Osteoblast (primary cell): ENCODE data around the gene EAF1. TPM values are rescaled to one million over a fixed set of nuclear protein-coding genes. Genes with fewer than 3 reads are reported as not detected.
"Not testable (repeated sequence)": the region's sequence is repeated elsewhere in the genome, so short reads cannot be mapped to it uniquely, and the experiment has no call there.

Experiments
- DNase-seq: peaks from one replicate; pipeline ENCODE4 v3.0.0; 2011; ENCODE audit warnings: low spot score, mixed read lengths; ENCODE audit not compliant: insufficient read length; ENCODE audit errors: missing footprints
- H2AFZ ChIP-seq: 2 replicates; pipeline ENCODE4 v1.6.0; 2011; ENCODE audit warnings: mild to moderate bottlenecking, low read length
- H3K27ac ChIP-seq: 2 replicates; pipeline ENCODE4 v1.5.1; 2011; ENCODE audit warnings: mild to moderate bottlenecking, low read depth, low read length, moderate library complexity
- H3K27me3 ChIP-seq: 2 replicates; pipeline ENCODE4 v1.6.0; 2012; ENCODE audit warnings: mild to moderate bottlenecking, control low read depth, inconsistent platforms, low read length, moderate library complexity; ENCODE audit not compliant: insufficient read depth
- H3K36me3 ChIP-seq: 2 replicates; pipeline ENCODE4 v1.5.1; 2011; ENCODE audit warnings: mild to moderate bottlenecking, low read length, control low read depth, moderate library complexity; ENCODE audit not compliant: insufficient read depth
- H3K4me1 ChIP-seq: 2 replicates; pipeline ENCODE4 v1.5.1; 2011; ENCODE audit warnings: mild to moderate bottlenecking, low read length, control low read depth, moderate library complexity; ENCODE audit not compliant: insufficient read depth
- H3K4me2 ChIP-seq: 2 replicates; pipeline ENCODE4 v1.6.0; 2011; ENCODE audit warnings: mild to moderate bottlenecking, low read length; ENCODE audit not compliant: insufficient read depth
- H3K4me3 ChIP-seq: fragments of 200-600 bp; sonication (generic); 3 replicates; pipeline ENCODE4 v1.5.1; 2012; ENCODE audit warnings: mild to moderate bottlenecking, low read length, inconsistent platforms; ENCODE audit not compliant: insufficient read depth
- H3K79me2 ChIP-seq: 2 replicates; pipeline ENCODE4 v1.6.0; 2012; ENCODE audit warnings: mild to moderate bottlenecking, low read length, control low read depth, inconsistent platforms; ENCODE audit not compliant: insufficient read depth
- H3K9me3 ChIP-seq: 2 replicates; pipeline ENCODE4 v1.5.1; 2011; ENCODE audit warnings: low read depth, low read length, control low read depth
- H4K20me1 ChIP-seq: 2 replicates; pipeline ENCODE4 v1.6.0; 2012; ENCODE audit warnings: mild to moderate bottlenecking, low read length, control low read depth; ENCODE audit not compliant: insufficient read depth
- total RNA-seq: library from RNA; depleted of rRNA; stranded (reverse); fragments of >200 nt; gene quantifications from 2 replicates; pipeline ENCODE4 v1.2.3, GENCODE V29; 2012
- TF ChIP-seq, protein P1 (sequence below): IDR thresholded peaks from 2 replicates; pipeline ENCODE4 v1.5.1; 2011; ENCODE audit warnings: mild to moderate bottlenecking, low read depth, low read length, moderate library complexity; ENCODE audit errors: extremely low read depth

EAF1 gene
- total RNA-seq, 1 donor = 29.0 TPM

DNA sequence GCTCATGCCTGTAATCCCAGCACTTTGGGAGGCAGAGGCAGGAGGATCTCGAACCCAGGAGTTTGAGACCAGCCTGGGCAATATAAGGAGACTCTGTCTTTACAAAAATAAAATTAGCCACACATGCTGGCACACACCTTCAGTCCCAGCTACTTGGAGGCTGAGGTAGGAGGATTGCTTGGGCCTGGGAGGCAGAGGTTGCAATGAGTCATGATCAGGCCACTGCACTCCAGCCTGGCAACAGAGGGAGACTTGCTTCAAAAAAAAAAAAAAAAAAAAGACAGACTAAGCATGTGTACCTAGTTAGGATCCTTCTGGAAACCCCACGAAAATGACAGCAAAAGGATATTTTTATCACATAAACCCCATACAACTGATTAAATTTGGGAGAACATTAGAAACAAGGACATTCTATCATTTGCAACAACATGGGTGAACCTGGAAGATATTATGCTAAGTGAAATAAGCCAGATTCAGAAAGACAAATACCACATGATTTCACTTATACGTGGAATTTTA is 44.9 kb upstream of the EAF1 start:
- no peaks in the 10 kb centered on the region for H3K36me3 ChIP-seq
- H3K9me3 ChIP-seq = peaks cover 3% of the 10 kb centered on the region
- H3K4me1 ChIP-seq = peaks cover 14% of the 10 kb centered on the region
- H2AFZ ChIP-seq = no peak overlapping the region
- no peak for DNase-seq
- no peak overlapping the region for H3K4me3 ChIP-seq
- no peaks in the 10 kb centered on the region for H3K27me3 ChIP-seq
- no peak overlapping the region for H3K27ac ChIP-seq
- H3K4me2 ChIP-seq = no peak overlapping the region
- H4K20me1 ChIP-seq = no peaks in the 10 kb centered on the region
- H3K79me2 ChIP-seq = no peaks in the 10 kb centered on the region
- TF ChIP-seq, protein P1, sequence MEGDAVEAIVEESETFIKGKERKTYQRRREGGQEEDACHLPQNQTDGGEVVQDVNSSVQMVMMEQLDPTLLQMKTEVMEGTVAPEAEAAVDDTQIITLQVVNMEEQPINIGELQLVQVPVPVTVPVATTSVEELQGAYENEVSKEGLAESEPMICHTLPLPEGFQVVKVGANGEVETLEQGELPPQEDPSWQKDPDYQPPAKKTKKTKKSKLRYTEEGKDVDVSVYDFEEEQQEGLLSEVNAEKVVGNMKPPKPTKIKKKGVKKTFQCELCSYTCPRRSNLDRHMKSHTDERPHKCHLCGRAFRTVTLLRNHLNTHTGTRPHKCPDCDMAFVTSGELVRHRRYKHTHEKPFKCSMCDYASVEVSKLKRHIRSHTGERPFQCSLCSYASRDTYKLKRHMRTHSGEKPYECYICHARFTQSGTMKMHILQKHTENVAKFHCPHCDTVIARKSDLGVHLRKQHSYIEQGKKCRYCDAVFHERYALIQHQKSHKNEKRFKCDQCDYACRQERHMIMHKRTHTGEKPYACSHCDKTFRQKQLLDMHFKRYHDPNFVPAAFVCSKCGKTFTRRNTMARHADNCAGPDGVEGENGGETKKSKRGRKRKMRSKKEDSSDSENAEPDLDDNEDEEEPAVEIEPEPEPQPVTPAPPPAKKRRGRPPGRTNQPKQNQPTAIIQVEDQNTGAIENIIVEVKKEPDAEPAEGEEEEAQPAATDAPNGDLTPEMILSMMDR = no peak

DNA sequence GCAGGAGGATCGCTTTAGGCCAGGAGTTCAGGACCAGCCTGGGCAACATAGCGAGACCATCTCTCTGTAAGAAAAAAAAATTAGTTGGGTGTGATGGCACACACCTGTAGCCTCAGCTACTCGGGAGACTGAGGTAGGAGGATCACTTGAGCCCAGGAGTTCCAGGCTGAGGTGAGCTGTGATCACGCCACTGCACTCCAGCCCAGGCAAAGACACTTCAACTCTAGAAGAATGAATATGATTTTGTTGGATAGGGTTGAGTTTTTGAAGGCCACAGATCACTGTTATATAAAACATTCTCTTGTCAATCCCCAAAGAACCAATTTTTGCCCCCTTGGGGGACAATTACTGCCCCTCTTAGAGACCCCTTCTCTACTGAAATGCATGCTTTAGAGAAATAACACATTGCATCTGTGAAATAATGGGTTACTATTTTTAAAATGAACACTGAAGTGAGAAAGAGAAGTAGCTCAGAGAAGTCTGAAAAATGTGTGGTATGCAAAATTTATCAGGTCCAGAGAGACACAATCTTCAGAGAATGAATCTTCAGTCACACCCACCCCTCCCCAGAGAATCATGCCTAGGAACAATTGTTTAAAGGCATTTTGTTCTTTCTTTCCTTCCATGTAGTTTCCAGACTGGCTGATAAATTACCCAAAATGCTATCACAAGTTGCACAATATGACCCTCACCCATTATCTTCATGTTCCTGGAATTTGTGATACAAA is 42.7 kb upstream of the EAF1 start:
- TF ChIP-seq, protein P1 = no peak
- no peaks in the 10 kb centered on the region for H3K79me2 ChIP-seq
- H4K20me1 ChIP-seq = no peaks in the 10 kb centered on the region
- peaks cover 16% of the 10 kb centered on the region for H3K4me1 ChIP-seq
- H3K4me3 ChIP-seq = no peak overlapping the region
- H3K27ac ChIP-seq = no peak overlapping the region
- DNase-seq = no peak
- H3K36me3 ChIP-seq = no peaks in the 10 kb centered on the region
- H2AFZ ChIP-seq = no peak overlapping the region
- no peaks in the 10 kb centered on the region for H3K27me3 ChIP-seq
- H3K9me3 ChIP-seq = peaks cover 3% of the 10 kb centered on the region
- H3K4me2 ChIP-seq = no peak overlapping the region

DNA sequence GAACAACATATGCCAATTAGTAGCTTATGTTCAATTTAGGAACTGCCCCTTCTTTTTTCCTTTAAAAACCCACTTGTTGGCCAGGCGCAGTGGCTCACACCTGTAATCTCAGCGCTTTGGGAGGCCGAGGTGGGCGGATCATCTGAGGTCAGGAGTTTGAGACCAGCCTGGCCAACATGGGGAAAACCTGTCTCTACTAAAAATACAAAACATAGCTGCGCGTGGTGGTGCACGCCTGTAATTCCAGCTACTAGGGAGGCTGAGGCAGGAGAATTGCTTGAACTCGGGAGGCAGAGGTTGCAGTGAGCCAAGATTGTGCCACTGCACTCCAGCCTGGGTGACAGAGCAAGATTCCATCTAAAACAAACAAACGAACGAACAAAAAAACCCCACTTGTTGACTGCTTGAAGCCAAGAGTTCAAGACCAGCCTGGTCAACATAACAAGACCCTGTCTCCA is 42.1 kb upstream of the EAF1 start:
- H3K27ac ChIP-seq, H3K9me3 ChIP-seq, H2AFZ ChIP-seq, H3K4me2 ChIP-seq, DNase-seq, H3K4me3 ChIP-seq, H4K20me1 ChIP-seq, H3K27me3 ChIP-seq, H3K79me2 ChIP-seq, H3K36me3 ChIP-seq: not testable (repeated sequence)
- peaks cover 16% of the 10 kb centered on the region for H3K4me1 ChIP-seq

DNA sequence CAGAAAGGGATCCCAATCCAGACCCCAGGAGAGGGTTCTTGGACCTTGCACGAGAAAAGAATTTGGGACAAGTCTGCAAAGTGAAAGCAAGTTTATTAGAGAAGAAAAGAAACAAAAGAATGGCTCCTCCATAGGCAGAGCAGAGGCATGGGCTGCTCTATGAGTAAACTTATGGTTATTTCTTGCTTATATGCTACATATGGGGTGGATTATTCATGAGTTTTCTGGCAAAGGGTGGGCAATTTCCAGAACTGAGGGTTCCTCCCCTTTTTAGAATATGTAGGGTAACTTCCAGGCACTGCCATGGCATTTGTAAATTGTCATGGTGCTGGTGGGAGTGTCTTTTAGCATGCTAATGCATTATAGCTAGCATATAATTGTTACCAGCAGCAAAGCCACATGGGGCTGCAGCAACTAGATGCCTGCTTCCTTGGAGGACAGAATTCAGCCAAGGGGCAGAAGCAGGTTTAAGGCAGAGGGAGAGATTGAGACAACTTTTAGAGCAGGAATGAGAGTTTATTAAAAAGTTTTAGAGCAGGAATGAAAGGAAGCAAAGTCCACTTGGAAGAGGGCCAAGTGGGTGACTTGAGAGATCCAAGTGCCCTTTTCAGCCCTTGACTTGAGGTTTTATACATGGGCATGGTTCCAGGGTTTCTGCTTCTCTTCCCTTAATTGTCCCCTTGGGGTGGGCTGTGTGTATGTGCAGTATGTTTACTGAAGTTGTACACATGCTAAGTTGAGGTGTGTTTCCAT is 41.3 kb upstream of the EAF1 start:
- Histone ChIP-seq H3K4me3 (no peak overlapping the region), H3K4me1 (peaks cover 16% of the 10 kb centered on the region), H3K27ac (no peak overlapping the region), H3K27me3 (no peaks in the 10 kb centered on the region), H2AFZ (no peak overlapping the region), H3K4me2 (no peak overlapping the region), H3K79me2 (no peaks in the 10 kb centered on the region), H3K36me3 (no peaks in the 10 kb centered on the region), H3K9me3 (peaks cover 3% of the 10 kb centered on the region), H4K20me1 (no peaks in the 10 kb centered on the region)
- TF ChIP-seq, protein P1 = no peak
- DNase-seq = no peak

DNA sequence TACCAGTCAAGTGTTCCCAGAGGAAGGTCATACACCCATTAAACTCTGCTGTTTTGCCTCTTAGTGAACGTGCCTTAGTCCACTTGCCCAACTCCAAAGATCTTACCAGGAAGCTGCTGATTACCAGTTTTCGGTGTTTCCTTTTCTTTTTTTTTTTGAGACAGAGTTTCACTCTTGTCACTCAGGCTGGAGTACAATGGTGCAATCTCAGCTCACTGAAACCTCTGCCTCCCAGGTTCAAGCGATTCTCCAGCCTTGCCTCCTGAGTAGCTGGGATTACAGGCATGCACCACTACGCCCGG is 40.8 kb upstream of the EAF1 start:
- not testable (repeated sequence) for H3K27me3 ChIP-seq, H3K4me2 ChIP-seq, H3K79me2 ChIP-seq, H3K36me3 ChIP-seq, DNase-seq, H3K27ac ChIP-seq, H4K20me1 ChIP-seq, H3K9me3 ChIP-seq, H3K4me3 ChIP-seq, H2AFZ ChIP-seq
- peaks cover 16% of the 10 kb centered on the region for H3K4me1 ChIP-seq
